GM23338 (cell line): ENCODE data around the gene CUX1. TPM values are rescaled to one million over a fixed set of nuclear protein-coding genes. Genes with fewer than 3 reads are reported as not detected.
"Not testable (repeated sequence)": the region's sequence is repeated elsewhere in the genome, so short reads cannot be mapped to it uniquely, and the experiment has no call there.

Experiments
- ATAC-seq: fragments of 200-7000 bp; cut with Tn5 transposase; 3 replicates; pipeline ENCODE4 v1.9.1; 2020
- DNase-seq: peaks from one replicate; pipeline ENCODE4 v3.0.0-alpha.2; 2015; ENCODE audit warnings: low spot score
- H2AFZ ChIP-seq: fragments of 200-600 bp; sonication (generic); 2 replicates; pipeline ENCODE4 v1.8.0; 2016; ENCODE audit warnings: antibody characterized with exemption, mild to moderate bottlenecking, moderate library complexity
- H3F3A ChIP-seq: fragments of 200-600 bp; sonication (generic); replicated peaks from 2 replicates; pipeline ENCODE4 v1.8.0; 2017; ENCODE audit warnings: antibody characterized with exemption, mixed run types, low read depth
- H3K27ac ChIP-seq: fragments of 200-600 bp; sonication (generic); 2 replicates; pipeline ENCODE4 v1.6.1; 2016; ENCODE audit warnings: low read depth
- H3K27me3 ChIP-seq: fragments of 200-600 bp; sonication (generic); 2 replicates; pipeline ENCODE4 v1.8.0; 2016; ENCODE audit warnings: mild to moderate bottlenecking, mixed run types, moderate library complexity; ENCODE audit not compliant: insufficient read depth
- H3K36me3 ChIP-seq: fragments of 200-600 bp; sonication (generic); 2 replicates; pipeline ENCODE4 v1.8.0; 2016; ENCODE audit warnings: mild to moderate bottlenecking; ENCODE audit not compliant: insufficient read depth
- H3K4me1 ChIP-seq: fragments of 200-600 bp; sonication (generic); 2 replicates; pipeline ENCODE4 v1.8.0; 2016; ENCODE audit warnings: mild to moderate bottlenecking, moderate library complexity; ENCODE audit not compliant: insufficient read depth
- H3K4me2 ChIP-seq: fragments of 200-600 bp; sonication (generic); 2 replicates; pipeline ENCODE4 v1.7.1; 2017; ENCODE audit warnings: mixed run types
- H3K4me3 ChIP-seq: fragments of 200-600 bp; sonication (generic); 2 replicates; pipeline ENCODE4 v1.6.1; 2016; ENCODE audit warnings: mixed run types
- H3K79me2 ChIP-seq: fragments of 200-600 bp; sonication (generic); replicated peaks from 2 replicates; pipeline ENCODE4 v1.8.0; 2017; ENCODE audit warnings: mild to moderate bottlenecking; ENCODE audit not compliant: insufficient read depth
- H3K9me2 ChIP-seq: fragments of 200-600 bp; sonication (generic); 2 replicates; pipeline ENCODE4 v1.8.0; 2017; ENCODE audit not compliant: insufficient read depth
- H4K20me1 ChIP-seq: fragments of 200-600 bp; sonication (generic); replicated peaks from 2 replicates; pipeline ENCODE4 v1.8.0; 2017; ENCODE audit warnings: mild to moderate bottlenecking; ENCODE audit not compliant: insufficient read depth
- H3K27ac Mint-ChIP-seq: 2 replicates; pipeline ENCODE4 v1.8.0; 2020; ENCODE audit warnings: inconsistent platforms, mild to moderate bottlenecking, moderate library complexity, mixed read lengths
- H3K27me3 Mint-ChIP-seq: 3 replicates; pipeline ENCODE4 v1.8.0; 2022; ENCODE audit warnings: low read depth, mild to moderate bottlenecking, moderate library complexity, mixed read lengths, inconsistent platforms; ENCODE audit not compliant: insufficient read depth, poor library complexity
- H3K36me3 Mint-ChIP-seq: 3 replicates; pipeline ENCODE4 v1.8.0; 2021; ENCODE audit warnings: low read depth, mild to moderate bottlenecking, inconsistent platforms, moderate library complexity, mixed read lengths
- H3K4me1 Mint-ChIP-seq: 3 replicates; pipeline ENCODE4 v1.8.0; 2020; ENCODE audit warnings: mild to moderate bottlenecking, inconsistent platforms, mixed read lengths
- H3K4me3 Mint-ChIP-seq: 3 replicates; pipeline ENCODE4 v1.8.0; 2021; ENCODE audit warnings: moderate library complexity, mild to moderate bottlenecking, inconsistent platforms, mixed read lengths
- H3K9me3 Mint-ChIP-seq: 3 replicates; pipeline ENCODE4 v1.8.0; 2020; ENCODE audit warnings: moderate library complexity, mild to moderate bottlenecking, inconsistent platforms, mixed read lengths
- microRNA-seq: library from miRNA; unstranded; fragments of <30 nt; microRNA quantifications from one replicate; pipeline ENCODE4, GENCODE V29; 2017
- polyA plus RNA-seq: library from polyadenylated mRNA; unstranded; fragments of >200 nt; fragmentation: Nextera tagmentation; extraction: Ambion mirVana; gene quantifications from 2 replicates; pipeline ENCODE4 v1.2.1, GENCODE V29; 2016
- small RNA-seq: library from RNA; depleted of rRNA; stranded (forward); fragments of <200 nt; gene quantifications from one replicate; pipeline ENCODE3, GENCODE V24; 2014; ENCODE audit warnings: low replicate concordance
- total RNA-seq: library from RNA; depleted of rRNA; stranded (reverse); fragments of >200 nt; shearing (Covaris generic); gene quantifications from 2 replicates; pipeline ENCODE4 v1.2.3, GENCODE V29; 2014; rRNA removed

CUX1 gene
- total and polyA plus RNA-seq, 2 experiments from 2014 or later, result 49.9 to 64.0 TPM

DNA sequence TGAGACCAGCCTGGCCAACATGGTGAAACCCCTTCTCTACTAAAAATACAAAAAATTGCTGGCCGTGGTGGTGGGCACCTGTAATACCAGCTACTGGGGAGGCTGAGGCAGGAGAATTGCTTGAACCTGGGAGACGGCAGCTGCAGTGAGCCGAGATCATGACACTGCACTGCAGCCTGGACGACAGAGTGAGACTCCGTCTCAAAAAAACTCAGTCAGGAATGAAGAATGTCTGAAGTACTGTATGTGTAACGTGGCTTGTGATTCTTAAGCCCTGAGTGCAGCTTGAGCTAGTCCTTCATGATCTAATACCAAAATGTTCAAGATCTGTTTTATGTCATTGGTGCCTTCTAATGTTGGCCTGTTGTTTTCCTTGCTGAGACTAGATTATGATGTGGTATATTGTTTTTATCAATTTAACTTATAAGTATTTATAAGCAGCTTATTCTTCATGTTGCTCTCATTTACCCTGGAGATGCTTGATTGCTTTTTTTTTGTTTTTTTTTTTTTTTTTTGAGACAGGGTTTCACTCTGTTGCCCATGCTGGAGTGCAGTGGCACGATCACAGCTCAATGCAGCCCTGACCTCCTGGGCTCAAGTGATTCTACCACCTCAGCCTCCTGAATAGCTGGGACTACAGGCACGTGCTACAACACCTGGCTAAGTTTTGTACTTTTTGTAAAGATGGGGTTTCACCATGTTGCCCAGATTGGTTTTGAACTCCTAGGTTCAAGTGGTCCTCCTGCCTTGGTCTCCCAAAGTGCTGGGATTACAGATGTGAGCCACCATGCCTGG lies 513.4 kb downstream of the CUX1 start:
- not testable (repeated sequence) for H3K36me3 Mint-ChIP-seq, H4K20me1 ChIP-seq, H3F3A ChIP-seq, H3K27ac Mint-ChIP-seq, H3K4me3 Mint-ChIP-seq, H3K27ac ChIP-seq, H3K79me2 ChIP-seq, H3K4me3 ChIP-seq, H3K36me3 ChIP-seq, H2AFZ ChIP-seq, H3K9me2 ChIP-seq, ATAC-seq, H3K27me3 ChIP-seq, H3K4me2 ChIP-seq, DNase-seq, H3K9me3 Mint-ChIP-seq
- peaks cover 14% of the 10 kb centered on the region for H3K4me1 ChIP-seq
- H3K4me1 Mint-ChIP-seq, result peaks cover 27% of the 10 kb centered on the region
- peaks cover 15% of the 10 kb centered on the region for H3K27me3 Mint-ChIP-seq

Small RNA genes lying within 50 kb of the gene (microRNA-seq; reads per million reads assigned to microRNA genes)
- gene MIR4285, result not detected

Small RNA genes lying within 50 kb of the gene (small RNA-seq; reads per million reads assigned to genes)
- gene AC005086.2, result not detected
- not detected for gene AC005086.3
- not detected for gene AC005086.4
- not detected for gene AC005088.1
- gene MIR4285, result not detected
- not detected for gene RF00554

Other genes starting within 250 kb of the CUX1 start
- not detected in 2 replicates for gene MYL10, start 188.3 kb upstream of the CUX1 start, total RNA-seq
- gene MYL10, start 188.3 kb upstream of the CUX1 start, polyA plus RNA-seq, result 0.75 and 1.3 TPM in 2 replicates